ENCODE measurements around the gene XRCC3.

Gene XRCC3

GRCh38 chr14:103738166-103738565, 22.9 kb upstream of the XRCC3 start:
- DNase-seq, result no peak

GRCh38 chr14:103737432-103738045, 22.3 kb upstream of the XRCC3 start:
- no peak for DNase-seq

GRCh38 chr14:103736546-103737431, 21.5 kb upstream of the XRCC3 start:
- no peak for DNase-seq

GRCh38 chr14:103735815-103736545, 20.7 kb upstream of the XRCC3 start:
- no peak for DNase-seq

- DNase-seq, result no peak
Observed at GRCh38 chr14:103735439-103735814, 20.2 kb upstream of the XRCC3 start.

GRCh38 chr14:103735022-103735421, 19.8 kb upstream of the XRCC3 start:
- no peak for DNase-seq

- no peak for DNase-seq
Observed at GRCh38 chr14:103734081-103734888, 19.0 kb upstream of the XRCC3 start.

- no peak for DNase-seq
Observed at GRCh38 chr14:103733651-103734050, 18.4 kb upstream of the XRCC3 start.

GRCh38 chr14:103732868-103733620, 17.8 kb upstream of the XRCC3 start:
- DNase-seq, result no peak

- no peak for DNase-seq
Observed at GRCh38 chr14:103731916-103732867, 16.9 kb upstream of the XRCC3 start.

- no peak for DNase-seq
Observed at GRCh38 chr14:103731481-103731880, 16.2 kb upstream of the XRCC3 start.

GRCh38 chr14:103730490-103731035, 15.3 kb upstream of the XRCC3 start:
- no peak for DNase-seq

GRCh38 chr14:103729496-103730448, 14.5 kb upstream of the XRCC3 start:
- no peak for DNase-seq

- DNase-seq, result no peak
Observed at GRCh38 chr14:103728721-103729120, 13.5 kb upstream of the XRCC3 start.

GRCh38 chr14:103728141-103728540, 12.9 kb upstream of the XRCC3 start:
- DNase-seq, result no peak

- DNase-seq, result no peak
Observed at GRCh38 chr14:103727313-103727980, 12.2 kb upstream of the XRCC3 start.

GRCh38 chr14:103726474-103726873, 11.2 kb upstream of the XRCC3 start:
- DNase-seq, result no peak

GRCh38 chr14:103725739-103726395, 10.6 kb upstream of the XRCC3 start:
- no peak for DNase-seq
